OCI-LY1 (cell line): Measurements from ENCODE around the gene CFAP210.
"Not testable (repeated sequence)": the region's sequence is repeated elsewhere in the genome, so short reads cannot be mapped to it uniquely, and the experiment has no call there.

Experiments
- EZH2 ChIP-seq: fragments of 200-600 bp; sonication (generic), shearing (Covaris generic); IDR thresholded peaks from 2 replicates; pipeline ENCODE4 v1.8.0; 2017; ENCODE audit warnings: borderline replicate concordance, mixed run types, mild to moderate bottlenecking, antibody characterized with exemption, low read length, moderate library complexity, mixed read lengths
- TF ChIP-seq, protein P1 (sequence below): fragments of 200-600 bp; sonication (generic), shearing (Covaris generic); IDR thresholded peaks from 2 replicates; pipeline ENCODE4 v1.5.1; 2017; ENCODE audit warnings: mild to moderate bottlenecking, antibody characterized with exemption, low read length, moderate library complexity, mixed read lengths

DNA sequence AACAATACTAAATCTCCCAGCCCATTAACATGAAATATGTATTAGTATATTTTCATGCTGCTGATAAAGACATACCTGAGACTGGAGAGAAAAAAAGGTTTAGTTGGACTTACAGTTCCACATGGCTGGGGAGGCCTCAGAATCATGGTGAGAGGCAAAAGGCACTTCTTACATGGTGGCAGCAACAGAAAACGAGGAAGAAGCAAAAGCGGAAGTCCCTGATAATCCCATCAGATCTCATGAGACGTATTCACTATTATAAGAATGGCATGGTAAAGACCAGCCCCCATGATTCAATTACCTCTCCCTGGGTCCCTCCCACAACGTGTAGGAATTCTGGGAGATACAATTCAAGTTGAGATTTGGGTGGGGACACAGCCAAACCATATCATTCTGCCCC, 7.4 kb downstream of the CFAP210 start:
- TF ChIP-seq EZH2, result not testable (repeated sequence)
- TF ChIP-seq, protein P1, sequence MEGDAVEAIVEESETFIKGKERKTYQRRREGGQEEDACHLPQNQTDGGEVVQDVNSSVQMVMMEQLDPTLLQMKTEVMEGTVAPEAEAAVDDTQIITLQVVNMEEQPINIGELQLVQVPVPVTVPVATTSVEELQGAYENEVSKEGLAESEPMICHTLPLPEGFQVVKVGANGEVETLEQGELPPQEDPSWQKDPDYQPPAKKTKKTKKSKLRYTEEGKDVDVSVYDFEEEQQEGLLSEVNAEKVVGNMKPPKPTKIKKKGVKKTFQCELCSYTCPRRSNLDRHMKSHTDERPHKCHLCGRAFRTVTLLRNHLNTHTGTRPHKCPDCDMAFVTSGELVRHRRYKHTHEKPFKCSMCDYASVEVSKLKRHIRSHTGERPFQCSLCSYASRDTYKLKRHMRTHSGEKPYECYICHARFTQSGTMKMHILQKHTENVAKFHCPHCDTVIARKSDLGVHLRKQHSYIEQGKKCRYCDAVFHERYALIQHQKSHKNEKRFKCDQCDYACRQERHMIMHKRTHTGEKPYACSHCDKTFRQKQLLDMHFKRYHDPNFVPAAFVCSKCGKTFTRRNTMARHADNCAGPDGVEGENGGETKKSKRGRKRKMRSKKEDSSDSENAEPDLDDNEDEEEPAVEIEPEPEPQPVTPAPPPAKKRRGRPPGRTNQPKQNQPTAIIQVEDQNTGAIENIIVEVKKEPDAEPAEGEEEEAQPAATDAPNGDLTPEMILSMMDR, result not testable (repeated sequence)
